Ectodermal cell (in vitro differentiated cells): Measurements from ENCODE around the gene CDADC1.

Source experiments
- H3K27ac ChIP-seq: 2 replicates; pipeline ENCODE4 v1.7.0; 2013; ENCODE audit warnings: mild to moderate bottlenecking, low read depth, low read length; ENCODE audit not compliant: insufficient read depth, poor library complexity, severe bottlenecking
- H3K27me3 ChIP-seq: 2 replicates; pipeline ENCODE4 v1.7.0; 2013; ENCODE audit warnings: mild to moderate bottlenecking, low read length; ENCODE audit not compliant: insufficient read depth, control insufficient read depth, poor library complexity, severe bottlenecking
- H3K36me3 ChIP-seq: one replicate; pipeline ENCODE4 v1.7.0; 2013; ENCODE audit warnings: low read length; ENCODE audit not compliant: control insufficient read depth, insufficient read depth
- H3K4me1 ChIP-seq: one replicate; pipeline ENCODE4 v1.7.0; 2013; ENCODE audit warnings: low read length; ENCODE audit not compliant: control insufficient read depth, insufficient read depth
- H3K4me3 ChIP-seq: 2 replicates; pipeline ENCODE4 v1.7.0; 2013; ENCODE audit warnings: low read depth, low read length, control low read depth; ENCODE audit not compliant: insufficient read depth
- H3K9me3 ChIP-seq: 2 replicates; pipeline ENCODE4 v1.7.0; 2013; ENCODE audit warnings: mild to moderate bottlenecking, low read length, moderate library complexity; ENCODE audit not compliant: control insufficient read depth
- WGBS, 2 experiments: methylation state at CpG; one replicate each; pipeline ENCODE4 v1.1.7; 2013; ENCODE audit warnings: missing lambda C conversion rate in 2 of 2; 5-methylcytosine and 5-hydroxymethylcytosine counted together

CDADC1 gene

GRCh38 chr13:49310251-49310650, 62.5 kb downstream of the CDADC1 start:
- Histone ChIP-seq H3K4me3 (no peak overlapping the region), H3K27me3 (no peaks in the 10 kb centered on the region), H3K27ac (no peak overlapping the region), H3K36me3 (no peaks in the 10 kb centered on the region), H3K4me1 (peaks cover 10% of the 10 kb centered on the region), H3K9me3 (no peaks in the 10 kb centered on the region)
- 89 to 92% methylated on average over 3 of the region's 3 CpGs for WGBS, 2 experiments

GRCh38 chr13:49311816-49312215, 64.1 kb downstream of the CDADC1 start:
- no peak overlapping the region for H3K4me3 ChIP-seq
- no peaks in the 10 kb centered on the region for H3K27me3 ChIP-seq
- no peaks in the 10 kb centered on the region for H3K9me3 ChIP-seq
- WGBS, 2 experiments: 89 to 95% methylated on average over 6 of the region's 6 CpGs
- no peak overlapping the region for H3K27ac ChIP-seq
- peaks cover 4% of the 10 kb centered on the region for H3K4me1 ChIP-seq
- no peaks in the 10 kb centered on the region for H3K36me3 ChIP-seq

GRCh38 chr13:49314344-49314882, 66.7 kb downstream of the CDADC1 start:
- no peak overlapping the region for H3K27ac ChIP-seq

GRCh38 chr13:49315036-49315565, 67.4 kb downstream of the CDADC1 start:
- Histone ChIP-seq H3K36me3 (no peaks in the 10 kb centered on the region), H3K9me3 (no peaks in the 10 kb centered on the region), H3K4me3 (no peak overlapping the region), H3K4me1 (peaks cover 4% of the 10 kb centered on the region), H3K27ac (no peak overlapping the region), H3K27me3 (no peaks in the 10 kb centered on the region)
- WGBS, 2 experiments: 92 to 93% methylated on average over 3 of the region's 3 CpGs

More at GRCh38 chr13:49314344-49314882, 66.7 kb downstream of the CDADC1 start:
- Histone ChIP-seq H3K27me3 (no peaks in the 10 kb centered on the region), H3K9me3 (no peaks in the 10 kb centered on the region), H3K4me1 (peaks cover 4% of the 10 kb centered on the region), H3K4me3 (no peak overlapping the region), H3K36me3 (no peaks in the 10 kb centered on the region)
- WGBS, 2 experiments: 94 to 95% methylated on average over 6 of the region's 6 CpGs

- 88 to 99% methylated on average over 4 to 5 of the region's 5 CpGs for WGBS, 2 experiments
- Histone ChIP-seq H3K4me3 (no peak overlapping the region), H3K27ac (no peak overlapping the region), H3K4me1 (peaks cover 4% of the 10 kb centered on the region), H3K27me3 (no peaks in the 10 kb centered on the region), H3K36me3 (no peaks in the 10 kb centered on the region), H3K9me3 (no peaks in the 10 kb centered on the region)
Observed at GRCh38 chr13:49315756-49316482, 68.2 kb downstream of the CDADC1 start.

GRCh38 chr13:49319551-49319950, 71.8 kb downstream of the CDADC1 start:
- Histone ChIP-seq H3K4me3 (no peak overlapping the region), H3K4me1 (no peaks in the 10 kb centered on the region), H3K36me3 (no peaks in the 10 kb centered on the region), H3K27ac (no peak overlapping the region), H3K9me3 (no peaks in the 10 kb centered on the region), H3K27me3 (no peaks in the 10 kb centered on the region)

GRCh38 chr13:49319951-49320350, 72.2 kb downstream of the CDADC1 start:
- H3K4me3 ChIP-seq: no peak overlapping the region
- 95 to 97% methylated on average over 2 of the region's 2 CpGs for WGBS, 2 experiments
- H3K9me3 ChIP-seq: no peaks in the 10 kb centered on the region
- no peaks in the 10 kb centered on the region for H3K27me3 ChIP-seq
- no peak overlapping the region for H3K27ac ChIP-seq
- no peaks in the 10 kb centered on the region for H3K36me3 ChIP-seq
- H3K4me1 ChIP-seq: no peaks in the 10 kb centered on the region

GRCh38 chr13:49320975-49321374, 73.2 kb downstream of the CDADC1 start:
- Histone ChIP-seq H3K4me1 (no peaks in the 10 kb centered on the region), H3K9me3 (no peaks in the 10 kb centered on the region), H3K27me3 (no peaks in the 10 kb centered on the region), H3K4me3 (no peak overlapping the region), H3K27ac (no peak overlapping the region), H3K36me3 (no peaks in the 10 kb centered on the region)
- WGBS, 2 experiments: 88 to 100% methylated on average over 1 to 2 of the region's 2 CpGs

- Histone ChIP-seq H3K36me3 (no peaks in the 10 kb centered on the region), H3K9me3 (no peaks in the 10 kb centered on the region), H3K4me1 (no peaks in the 10 kb centered on the region), H3K4me3 (no peak overlapping the region), H3K27me3 (no peaks in the 10 kb centered on the region), H3K27ac (no peak overlapping the region)
- WGBS, 2 experiments: 94 to 100% methylated on average over 2 of the region's 2 CpGs
Observed at GRCh38 chr13:49322702-49323101, 75.0 kb downstream of the CDADC1 start.

- Histone ChIP-seq H3K27me3 (no peaks in the 10 kb centered on the region), H3K4me1 (no peaks in the 10 kb centered on the region)
- WGBS, 2 experiments: 92% methylated on average over 7 of the region's 7 CpGs
Observed at GRCh38 chr13:49323344-49323743, 75.6 kb downstream of the CDADC1 start.

More at GRCh38 chr13:49323344-49323743, 75.6 kb downstream of the CDADC1 start:
- no peak overlapping the region for H3K27ac ChIP-seq
- H3K36me3 ChIP-seq: no peaks in the 10 kb centered on the region
- H3K4me3 ChIP-seq: no peak overlapping the region
- H3K9me3 ChIP-seq: no peaks in the 10 kb centered on the region
